Measurements from ENCODE around the gene HTN1. TPM values are rescaled to one million over a fixed set of nuclear protein-coding genes. Genes with fewer than 3 reads are reported as not detected.
"Not testable (repeated sequence)": the region's sequence is repeated elsewhere in the genome, so short reads cannot be mapped to it uniquely, and the experiment has no call there.

Gene HTN1
- not detected in 2 replicates for total RNA-seq (2014; rRNA removed; shearing (Covaris generic))

GRCh38 chr4:70050138-70050537 lies at the start of gene HTN1:
Gene HTN1 (plus strand): TSS chr4:70050438. CDS start chr4:70053077, 2,639 bp downstream.
- H3K27me3 ChIP-seq (ENCODE audit: control insufficient read depth, insufficient read depth, low read length); H3K4me3 ChIP-seq (ENCODE audit: insufficient read depth, low read depth, low read length); DNase-seq; H3K36me3 ChIP-seq (replicated peaks; ENCODE audit: control insufficient read depth, insufficient read depth, low read length): not testable (repeated sequence)

- Histone ChIP-seq H3K36me3 (replicated peaks; ENCODE audit: control insufficient read depth, insufficient read depth, low read length) (no peaks in the 10 kb centered on the region), H3K4me3 (ENCODE audit: insufficient read depth, low read depth, low read length) (no peak overlapping the region), H3K27me3 (ENCODE audit: control insufficient read depth, insufficient read depth, low read length) (no peaks in the 10 kb centered on the region)
- no peak for DNase-seq
These were observed 49.5 kb upstream of the HTN1 start for GRCh38 chr4:70000711-70001110.

GRCh38 chr4:70002507-70002906 lies 47.7 kb upstream of the HTN1 start:
- no peak overlapping the region for H3K4me3 ChIP-seq (ENCODE audit: insufficient read depth, low read depth, low read length)
- H3K36me3 ChIP-seq (replicated peaks; ENCODE audit: control insufficient read depth, insufficient read depth, low read length), result no peaks in the 10 kb centered on the region
- no peak for DNase-seq
- no peaks in the 10 kb centered on the region for H3K27me3 ChIP-seq (ENCODE audit: control insufficient read depth, insufficient read depth, low read length)

GRCh38 chr4:70008771-70009170 lies 41.5 kb upstream of the HTN1 start:
- H3K36me3 ChIP-seq (replicated peaks; ENCODE audit: control insufficient read depth, insufficient read depth, low read length), result no peaks in the 10 kb centered on the region
- no peaks in the 10 kb centered on the region for H3K27me3 ChIP-seq (ENCODE audit: control insufficient read depth, insufficient read depth, low read length)
- H3K4me3 ChIP-seq (ENCODE audit: insufficient read depth, low read depth, low read length), result no peak overlapping the region
- no peak for DNase-seq

- H3K4me3 ChIP-seq (ENCODE audit: insufficient read depth, low read depth, low read length); DNase-seq; H3K36me3 ChIP-seq (replicated peaks; ENCODE audit: control insufficient read depth, insufficient read depth, low read length); H3K27me3 ChIP-seq (ENCODE audit: control insufficient read depth, insufficient read depth, low read length): not testable (repeated sequence)
These were observed 31.2 kb upstream of the HTN1 start for GRCh38 chr4:70019006-70019405.

- no peak overlapping the region for H3K4me3 ChIP-seq (ENCODE audit: insufficient read depth, low read depth, low read length)
- DNase-seq, result no peak
- H3K36me3 ChIP-seq (replicated peaks; ENCODE audit: control insufficient read depth, insufficient read depth, low read length), result no peaks in the 10 kb centered on the region
- H3K27me3 ChIP-seq (ENCODE audit: control insufficient read depth, insufficient read depth, low read length), result no peaks in the 10 kb centered on the region
These were observed 27.0 kb upstream of the HTN1 start for GRCh38 chr4:70023218-70023617.

- Histone ChIP-seq H3K36me3 (replicated peaks; ENCODE audit: control insufficient read depth, insufficient read depth, low read length) (no peaks in the 10 kb centered on the region), H3K4me3 (ENCODE audit: insufficient read depth, low read depth, low read length) (no peak overlapping the region), H3K27me3 (ENCODE audit: control insufficient read depth, insufficient read depth, low read length) (no peaks in the 10 kb centered on the region)
- DNase-seq, result no peak
These were observed 23.2 kb upstream of the HTN1 start for GRCh38 chr4:70027011-70027410.

- not testable (repeated sequence) for DNase-seq; H3K4me3 ChIP-seq (ENCODE audit: insufficient read depth, low read depth, low read length); H3K36me3 ChIP-seq (replicated peaks; ENCODE audit: control insufficient read depth, insufficient read depth, low read length); H3K27me3 ChIP-seq (ENCODE audit: control insufficient read depth, insufficient read depth, low read length)
These were observed 22.1 kb upstream of the HTN1 start, which contains the start of gene HTN3 for GRCh38 chr4:70028159-70028558. Gene HTN3 (plus strand): TSS chr4:70028459. CDS start chr4:70030741, 2,282 bp downstream.

- H3K36me3 ChIP-seq (replicated peaks; ENCODE audit: control insufficient read depth, insufficient read depth, low read length); H3K4me3 ChIP-seq (ENCODE audit: insufficient read depth, low read depth, low read length); H3K27me3 ChIP-seq (ENCODE audit: control insufficient read depth, insufficient read depth, low read length); DNase-seq: not testable (repeated sequence)
These were observed 12.7 kb upstream of the HTN1 start for GRCh38 chr4:70037559-70037958.

GRCh38 chr4:70039928-70040327 lies 10.3 kb upstream of the HTN1 start:
- DNase-seq; H3K4me3 ChIP-seq (ENCODE audit: insufficient read depth, low read depth, low read length); H3K27me3 ChIP-seq (ENCODE audit: control insufficient read depth, insufficient read depth, low read length); H3K36me3 ChIP-seq (replicated peaks; ENCODE audit: control insufficient read depth, insufficient read depth, low read length): not testable (repeated sequence)

- no peak overlapping the region for H3K4me3 ChIP-seq (ENCODE audit: insufficient read depth, low read depth, low read length)
- H3K36me3 ChIP-seq (replicated peaks; ENCODE audit: control insufficient read depth, insufficient read depth, low read length), result no peaks in the 10 kb centered on the region
- DNase-seq, result no peak
- no peaks in the 10 kb centered on the region for H3K27me3 ChIP-seq (ENCODE audit: control insufficient read depth, insufficient read depth, low read length)
These were observed 8.5 kb upstream of the HTN1 start for GRCh38 chr4:70041652-70042286.

- not testable (repeated sequence) for H3K4me3 ChIP-seq (ENCODE audit: insufficient read depth, low read depth, low read length); H3K27me3 ChIP-seq (ENCODE audit: control insufficient read depth, insufficient read depth, low read length); H3K36me3 ChIP-seq (replicated peaks; ENCODE audit: control insufficient read depth, insufficient read depth, low read length); DNase-seq
These were observed 6.3 kb downstream of the HTN1 start for GRCh38 chr4:70056534-70056933.

- Histone ChIP-seq H3K36me3 (replicated peaks; ENCODE audit: control insufficient read depth, insufficient read depth, low read length) (no peaks in the 10 kb centered on the region), H3K27me3 (ENCODE audit: control insufficient read depth, insufficient read depth, low read length) (no peaks in the 10 kb centered on the region), H3K4me3 (ENCODE audit: insufficient read depth, low read depth, low read length) (no peak overlapping the region)
- no peak for DNase-seq
These were observed 7.4 kb downstream of the HTN1 start for GRCh38 chr4:70057651-70058050.

- H3K27me3 ChIP-seq (ENCODE audit: control insufficient read depth, insufficient read depth, low read length), result no peaks in the 10 kb centered on the region
- DNase-seq, result no peak
- no peaks in the 10 kb centered on the region for H3K36me3 ChIP-seq (replicated peaks; ENCODE audit: control insufficient read depth, insufficient read depth, low read length)
- no peak overlapping the region for H3K4me3 ChIP-seq (ENCODE audit: insufficient read depth, low read depth, low read length)
These were observed 8.9 kb downstream of the HTN1 start for GRCh38 chr4:70059149-70059548.

- Histone ChIP-seq H3K27me3 (ENCODE audit: control insufficient read depth, insufficient read depth, low read length) (no peaks in the 10 kb centered on the region), H3K36me3 (replicated peaks; ENCODE audit: control insufficient read depth, insufficient read depth, low read length) (no peaks in the 10 kb centered on the region), H3K4me3 (ENCODE audit: insufficient read depth, low read depth, low read length) (no peak overlapping the region)
- no peak for DNase-seq
These were observed 11.8 kb downstream of the HTN1 start for GRCh38 chr4:70062000-70062399.

GRCh38 chr4:70080205-70080604 lies 30.0 kb downstream of the HTN1 start:
- no peak for DNase-seq
- no peaks in the 10 kb centered on the region for H3K27me3 ChIP-seq (ENCODE audit: control insufficient read depth, insufficient read depth, low read length)
- no peaks in the 10 kb centered on the region for H3K36me3 ChIP-seq (replicated peaks; ENCODE audit: control insufficient read depth, insufficient read depth, low read length)
- no peak overlapping the region for H3K4me3 ChIP-seq (ENCODE audit: insufficient read depth, low read depth, low read length)
